GM12872 (cell line): ENCODE results near the gene MPC2.

ENCODE experiments used
- TF ChIP-seq, protein P1 (sequence below): IDR thresholded peaks from 3 replicates; pipeline ENCODE4 v1.5.1; 2011; ENCODE audit warnings: low read depth, mild to moderate bottlenecking, low read length, moderate library complexity; ENCODE audit not compliant: insufficient read depth

The MPC2 gene

DNA sequence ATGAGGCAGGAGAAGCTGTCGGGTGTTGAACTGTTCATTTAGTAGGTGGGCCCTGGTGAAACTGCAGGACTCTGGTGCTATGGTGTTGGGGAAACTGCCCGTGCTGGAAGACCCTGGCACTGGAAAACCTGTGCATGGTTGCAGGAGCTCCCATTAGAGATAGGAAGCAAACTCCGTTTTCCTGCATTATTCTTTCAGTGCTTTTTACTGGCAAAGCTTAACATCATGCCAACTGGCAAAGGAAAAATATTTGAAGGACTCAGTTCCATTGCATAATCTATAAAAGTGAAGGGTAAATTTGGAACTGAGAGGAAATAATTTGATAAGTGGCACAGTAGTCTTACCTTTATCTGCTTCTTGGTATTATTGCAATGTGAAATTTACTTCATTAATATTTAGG is 31.7 kb upstream of the MPC2 start:
- TF ChIP-seq, protein P1, sequence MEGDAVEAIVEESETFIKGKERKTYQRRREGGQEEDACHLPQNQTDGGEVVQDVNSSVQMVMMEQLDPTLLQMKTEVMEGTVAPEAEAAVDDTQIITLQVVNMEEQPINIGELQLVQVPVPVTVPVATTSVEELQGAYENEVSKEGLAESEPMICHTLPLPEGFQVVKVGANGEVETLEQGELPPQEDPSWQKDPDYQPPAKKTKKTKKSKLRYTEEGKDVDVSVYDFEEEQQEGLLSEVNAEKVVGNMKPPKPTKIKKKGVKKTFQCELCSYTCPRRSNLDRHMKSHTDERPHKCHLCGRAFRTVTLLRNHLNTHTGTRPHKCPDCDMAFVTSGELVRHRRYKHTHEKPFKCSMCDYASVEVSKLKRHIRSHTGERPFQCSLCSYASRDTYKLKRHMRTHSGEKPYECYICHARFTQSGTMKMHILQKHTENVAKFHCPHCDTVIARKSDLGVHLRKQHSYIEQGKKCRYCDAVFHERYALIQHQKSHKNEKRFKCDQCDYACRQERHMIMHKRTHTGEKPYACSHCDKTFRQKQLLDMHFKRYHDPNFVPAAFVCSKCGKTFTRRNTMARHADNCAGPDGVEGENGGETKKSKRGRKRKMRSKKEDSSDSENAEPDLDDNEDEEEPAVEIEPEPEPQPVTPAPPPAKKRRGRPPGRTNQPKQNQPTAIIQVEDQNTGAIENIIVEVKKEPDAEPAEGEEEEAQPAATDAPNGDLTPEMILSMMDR = no peak

- TF ChIP-seq, protein P1 = no peak
Observed at GRCh38 chr1:167966050-167966449, 29.2 kb upstream of the MPC2 start.

GRCh38 chr1:167964646-167965045 is 27.8 kb upstream of the MPC2 start:
- TF ChIP-seq, protein P1 = no peak

GRCh38 chr1:167957710-167958109 is 20.8 kb upstream of the MPC2 start:
- TF ChIP-seq, protein P1 = no peak

GRCh38 chr1:167955915-167956314 is 19.0 kb upstream of the MPC2 start:
- TF ChIP-seq, protein P1 = no peak

GRCh38 chr1:167950569-167950968 is 13.7 kb upstream of the MPC2 start:
- TF ChIP-seq, protein P1 = no peak

GRCh38 chr1:167949785-167950184 is 12.9 kb upstream of the MPC2 start:
- TF ChIP-seq, protein P1 = no peak

DNA sequence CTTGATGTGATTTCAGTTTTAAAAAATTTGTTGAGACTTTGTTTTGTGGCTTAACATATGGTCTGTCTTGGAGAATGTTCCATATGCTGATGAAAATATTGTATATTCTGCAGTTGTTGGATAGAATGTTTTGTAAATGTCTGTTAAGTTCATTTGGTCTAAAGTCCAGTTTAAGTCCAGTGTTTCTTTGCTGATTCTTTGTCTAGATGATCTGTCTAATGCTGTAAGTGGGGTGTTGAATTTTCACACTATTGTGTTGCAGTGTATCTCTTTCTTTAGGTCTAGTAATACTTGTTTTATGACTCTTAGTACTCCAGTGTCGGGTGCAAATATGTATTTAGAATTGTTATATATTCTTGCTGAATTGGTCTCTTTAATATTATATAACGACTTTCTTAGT is 10.9 kb upstream of the MPC2 start:
- TF ChIP-seq, protein P1 = no peak
